ENCODE results near the gene HMGB4.

DNA sequence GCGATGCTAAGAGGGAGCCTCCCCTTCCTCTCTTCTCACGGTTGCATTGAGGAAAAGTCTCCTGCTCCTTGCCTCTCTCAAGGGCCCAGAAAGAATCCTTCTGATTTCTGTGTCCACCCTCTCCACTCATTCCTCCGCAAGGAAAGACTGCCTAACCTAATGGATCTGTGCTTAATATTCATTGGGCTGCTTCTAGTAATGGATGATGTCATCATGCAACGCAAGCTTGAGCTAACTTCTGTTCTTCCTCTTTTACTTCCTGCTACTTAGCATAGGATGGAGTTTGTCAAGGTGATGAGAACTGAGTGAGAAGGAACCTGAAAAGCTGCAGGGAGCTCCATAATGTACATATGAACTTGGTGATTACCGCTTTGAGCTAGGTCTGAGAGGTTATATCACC is 35.2 kb upstream of the HMGB4 start:
- TF ChIP-seq, protein P1, sequence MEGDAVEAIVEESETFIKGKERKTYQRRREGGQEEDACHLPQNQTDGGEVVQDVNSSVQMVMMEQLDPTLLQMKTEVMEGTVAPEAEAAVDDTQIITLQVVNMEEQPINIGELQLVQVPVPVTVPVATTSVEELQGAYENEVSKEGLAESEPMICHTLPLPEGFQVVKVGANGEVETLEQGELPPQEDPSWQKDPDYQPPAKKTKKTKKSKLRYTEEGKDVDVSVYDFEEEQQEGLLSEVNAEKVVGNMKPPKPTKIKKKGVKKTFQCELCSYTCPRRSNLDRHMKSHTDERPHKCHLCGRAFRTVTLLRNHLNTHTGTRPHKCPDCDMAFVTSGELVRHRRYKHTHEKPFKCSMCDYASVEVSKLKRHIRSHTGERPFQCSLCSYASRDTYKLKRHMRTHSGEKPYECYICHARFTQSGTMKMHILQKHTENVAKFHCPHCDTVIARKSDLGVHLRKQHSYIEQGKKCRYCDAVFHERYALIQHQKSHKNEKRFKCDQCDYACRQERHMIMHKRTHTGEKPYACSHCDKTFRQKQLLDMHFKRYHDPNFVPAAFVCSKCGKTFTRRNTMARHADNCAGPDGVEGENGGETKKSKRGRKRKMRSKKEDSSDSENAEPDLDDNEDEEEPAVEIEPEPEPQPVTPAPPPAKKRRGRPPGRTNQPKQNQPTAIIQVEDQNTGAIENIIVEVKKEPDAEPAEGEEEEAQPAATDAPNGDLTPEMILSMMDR (IDR thresholded peaks at IDR 0.05; ENCODE audit: low read length) = no peak
- TF ChIP-seq EZH2 (optimal IDR thresholded peaks at IDR 0.05; ENCODE audit: low read depth, low read length) (no peak), EZH2phosphoT487 (IDR thresholded peaks at IDR 0.05; ENCODE audit: low read length) (no peak)
